Adrenal gland (tissue), 5 donors: Measurements from ENCODE around the gene WFDC9.

ENCODE experiments used
- CTCF ChIP-seq, 6 experiments: fragments of 450-650 bp in 4 of 6; fragments of 200-600 bp in 2 of 6; sonication (generic) in 1 of 6; IDR thresholded peaks; 1 replicate in 5 of 6; 2 replicates in 1 of 6; pipeline versions ENCODE4 v1.5.1 to v1.8.0; 2016 to 2021; ENCODE audit warnings: antibody characterized with exemption in 6 of 6, mild to moderate bottlenecking in 2 of 6, moderate library complexity in 1 of 6
- POLR2A ChIP-seq, 2 donors: fragments of 450-650 bp; IDR thresholded peaks; one replicate each; pipeline ENCODE4 v1.6.1; 2017; ENCODE audit warnings: antibody characterized with exemption in 2 of 2, mild to moderate bottlenecking in 2 of 2, moderate library complexity in 1 of 2
- donor health status: DM: no; HTN: no; CAD: no.

GRCh38 chr20:45639687-45640086 is 8.6 kb upstream of the WFDC9 start:
- no peak for TF ChIP-seq CTCF (IDR thresholded peaks at IDR 0.05)
- TF ChIP-seq POLR2A (IDR thresholded peaks at IDR 0.05), result no peak
